Putamen (tissue), 1 donor: ENCODE measurements around the gene TRIM71.
"Not testable (repeated sequence)": the region's sequence is repeated elsewhere in the genome, so short reads cannot be mapped to it uniquely, and the experiment has no call there.

Experiments used
- DNase-seq: peaks from one replicate; pipeline ENCODE4 v3.0.0-alpha.2; 2016; ENCODE audit warnings: low spot score

The TRIM71 gene

GRCh38 chr3:32842987-32843386 is 25.2 kb downstream of the TRIM71 start:
- no peak for DNase-seq

- DNase-seq = no peak
Observed at GRCh38 chr3:32843510-32844321, 25.9 kb downstream of the TRIM71 start.

- no peak for DNase-seq
Observed at GRCh38 chr3:32844322-32844654, 26.5 kb downstream of the TRIM71 start.

- no peak for DNase-seq
Observed at GRCh38 chr3:32844914-32845313, 27.1 kb downstream of the TRIM71 start.

GRCh38 chr3:32845546-32845945 is 27.7 kb downstream of the TRIM71 start:
- DNase-seq = not testable (repeated sequence)

GRCh38 chr3:32847045-32847444 is 29.2 kb downstream of the TRIM71 start:
- DNase-seq = not testable (repeated sequence)

- no peak for DNase-seq
Observed at GRCh38 chr3:32847528-32847927, 29.7 kb downstream of the TRIM71 start.

- DNase-seq = no peak
Observed at GRCh38 chr3:32848215-32848614, 30.4 kb downstream of the TRIM71 start.

GRCh38 chr3:32849046-32849445 is 31.2 kb downstream of the TRIM71 start:
- DNase-seq = no peak

- DNase-seq = no peak
Observed at GRCh38 chr3:32850226-32850625, 32.4 kb downstream of the TRIM71 start.

- DNase-seq = no peak
Observed at GRCh38 chr3:32850636-32851035, 32.8 kb downstream of the TRIM71 start.

- DNase-seq = no peak
Observed at GRCh38 chr3:32852146-32852545, 34.3 kb downstream of the TRIM71 start.

GRCh38 chr3:32855350-32855953 is 37.7 kb downstream of the TRIM71 start:
- DNase-seq = no peak

- no peak for DNase-seq
Observed at GRCh38 chr3:32856355-32856889, 38.6 kb downstream of the TRIM71 start.

- no peak for DNase-seq
Observed at GRCh38 chr3:32856901-32857507, 39.2 kb downstream of the TRIM71 start.

GRCh38 chr3:32857921-32858320 is 40.1 kb downstream of the TRIM71 start:
- DNase-seq = no peak

GRCh38 chr3:32859604-32860237 is 41.9 kb downstream of the TRIM71 start:
- DNase-seq = no peak

GRCh38 chr3:32860499-32860898 is 42.7 kb downstream of the TRIM71 start:
- DNase-seq = no peak

GRCh38 chr3:32861681-32862080 is 43.9 kb downstream of the TRIM71 start:
- DNase-seq = no peak

- DNase-seq = no peak
Observed at GRCh38 chr3:32862247-32862935, 44.6 kb downstream of the TRIM71 start.

GRCh38 chr3:32862936-32863487 is 45.2 kb downstream of the TRIM71 start:
- no peak for DNase-seq

GRCh38 chr3:32865383-32865782 is 47.6 kb downstream of the TRIM71 start:
- no peak for DNase-seq
